Measurements from ENCODE around the gene GRIN2C. TPM values are rescaled to one million over a fixed set of nuclear protein-coding genes. Genes with fewer than 3 reads are reported as not detected.

Gene GRIN2C
- total RNA-seq, 1 donor from 2014 or later = 1.0 TPM

DNA sequence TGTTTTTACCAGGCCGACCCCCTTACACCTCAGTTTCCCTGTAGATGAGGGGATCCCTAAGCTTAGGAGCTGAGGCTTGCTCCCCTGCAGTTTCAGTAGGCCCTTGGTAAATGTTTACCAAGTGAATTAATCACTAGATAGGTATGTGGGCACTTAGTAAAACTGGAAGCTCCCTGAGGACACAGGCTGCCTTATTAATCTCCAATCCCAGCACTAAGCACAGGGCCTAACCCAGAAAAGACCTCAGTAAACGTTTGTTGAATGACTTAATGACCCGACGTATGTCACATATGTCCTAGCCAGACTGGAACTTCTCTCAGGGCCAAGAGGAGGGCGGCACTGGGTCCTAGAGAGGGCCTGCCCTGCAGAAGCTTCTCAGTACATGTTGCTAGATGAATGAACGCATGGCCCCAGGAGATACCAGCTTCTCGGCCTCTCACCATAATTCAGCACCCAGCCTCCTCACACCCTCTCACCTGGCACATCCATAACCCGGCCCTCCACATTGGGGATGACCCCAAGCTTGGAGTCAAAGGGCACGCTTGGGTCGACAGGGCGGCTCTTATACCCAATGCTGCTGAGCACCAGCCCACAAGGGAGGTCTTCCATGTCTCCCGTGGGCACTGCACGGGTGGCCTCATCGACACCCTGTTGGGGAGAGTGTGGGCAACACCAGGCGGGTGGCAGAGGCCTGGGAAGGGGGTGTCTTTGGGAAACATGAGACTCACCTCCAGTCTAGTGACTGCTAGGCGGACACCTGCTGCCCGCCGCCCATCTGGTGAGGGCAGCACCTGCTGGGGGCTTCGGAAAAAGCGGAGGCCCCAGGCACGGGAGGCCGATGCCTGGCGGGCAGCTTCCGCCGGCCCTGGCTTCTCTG is 4.0 kb upstream of the GRIN2C start:
- Histone ChIP-seq H3K9ac (ENCODE audit: low read length) (no peak overlapping the region), H3K4me1 (ENCODE audit: insufficient read depth, low read length) (peaks cover 4% of the 10 kb centered on the region), H3K79me2 (ENCODE audit: insufficient read depth, low read length) (no peaks in the 10 kb centered on the region), H2AFZ (ENCODE audit: low read depth, low read length) (no peak overlapping the region), H3K27ac (ENCODE audit: low read depth, low read length) (no peak overlapping the region), H4K20me1 (ENCODE audit: insufficient read depth, low read length) (peaks cover 58% of the 10 kb centered on the region), H3K4me3 (ENCODE audit: insufficient read depth, low read depth, low read length) (no peak overlapping the region), H3K4me2 (ENCODE audit: low read length) (no peak overlapping the region), H3K9me3 (ENCODE audit: insufficient read depth, low read depth, low read length) (no peaks in the 10 kb centered on the region), H3K36me3 (ENCODE audit: insufficient read depth, low read length) (peaks cover 3% of the 10 kb centered on the region), H3K27me3 (ENCODE audit: insufficient read depth, low read length) (peaks cover 23% of the 10 kb centered on the region)
- H3K36me3 Mint-ChIP-seq (ENCODE audit: low read depth, unreplicated experiment) = peaks cover 14% of the 10 kb centered on the region
- H3K4me1 Mint-ChIP-seq (ENCODE audit: low read depth, unreplicated experiment) = peaks cover 4% of the 10 kb centered on the region
- no peak overlapping the region for H3K4me3 Mint-ChIP-seq (ENCODE audit: unreplicated experiment)
- H3K27me3 Mint-ChIP-seq (ENCODE audit: low read depth, unreplicated experiment) = peaks cover 13% of the 10 kb centered on the region
- TF ChIP-seq, protein P1, sequence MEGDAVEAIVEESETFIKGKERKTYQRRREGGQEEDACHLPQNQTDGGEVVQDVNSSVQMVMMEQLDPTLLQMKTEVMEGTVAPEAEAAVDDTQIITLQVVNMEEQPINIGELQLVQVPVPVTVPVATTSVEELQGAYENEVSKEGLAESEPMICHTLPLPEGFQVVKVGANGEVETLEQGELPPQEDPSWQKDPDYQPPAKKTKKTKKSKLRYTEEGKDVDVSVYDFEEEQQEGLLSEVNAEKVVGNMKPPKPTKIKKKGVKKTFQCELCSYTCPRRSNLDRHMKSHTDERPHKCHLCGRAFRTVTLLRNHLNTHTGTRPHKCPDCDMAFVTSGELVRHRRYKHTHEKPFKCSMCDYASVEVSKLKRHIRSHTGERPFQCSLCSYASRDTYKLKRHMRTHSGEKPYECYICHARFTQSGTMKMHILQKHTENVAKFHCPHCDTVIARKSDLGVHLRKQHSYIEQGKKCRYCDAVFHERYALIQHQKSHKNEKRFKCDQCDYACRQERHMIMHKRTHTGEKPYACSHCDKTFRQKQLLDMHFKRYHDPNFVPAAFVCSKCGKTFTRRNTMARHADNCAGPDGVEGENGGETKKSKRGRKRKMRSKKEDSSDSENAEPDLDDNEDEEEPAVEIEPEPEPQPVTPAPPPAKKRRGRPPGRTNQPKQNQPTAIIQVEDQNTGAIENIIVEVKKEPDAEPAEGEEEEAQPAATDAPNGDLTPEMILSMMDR (IDR thresholded peaks at IDR 0.05; ENCODE audit: insufficient read depth, low read depth, low read length) = no peak
- TF ChIP-seq EZH2 (IDR thresholded peaks at IDR 0.05; ENCODE audit: insufficient read depth, low read length) = no peak
- H3K9me3 Mint-ChIP-seq (ENCODE audit: unreplicated experiment) = no peaks in the 10 kb centered on the region
- no peak overlapping the region for H3K27ac Mint-ChIP-seq (ENCODE audit: unreplicated experiment)
- FAIRE-seq (no peak), DNase-seq (ENCODE audit: low read depth) (no peak)

DNA sequence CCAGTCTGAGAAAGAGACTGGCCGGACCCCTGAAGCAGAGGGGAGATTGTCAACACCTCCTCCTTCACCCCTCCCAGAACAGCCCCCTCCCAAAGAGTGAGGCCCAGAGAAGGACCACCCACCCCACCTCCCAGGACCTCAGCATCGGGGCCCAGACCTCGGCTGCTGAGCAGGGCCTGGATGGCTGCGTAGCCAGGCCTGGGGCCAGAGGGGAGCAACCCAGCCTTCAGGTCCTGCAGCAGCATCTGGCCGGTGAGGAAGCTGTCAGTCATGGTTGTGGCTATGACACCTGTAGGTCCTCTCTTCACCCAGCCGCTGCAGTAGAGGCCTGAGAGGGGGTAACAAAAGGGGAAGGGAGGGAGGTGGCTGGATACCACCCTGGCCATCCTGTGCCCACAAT is 3.2 kb upstream of the GRIN2C start:
- DNase-seq (ENCODE audit: low read depth) = no peak
- H3K4me1 ChIP-seq (ENCODE audit: insufficient read depth, low read length) = no peaks in the 10 kb centered on the region
- no peak overlapping the region for H2AFZ ChIP-seq (ENCODE audit: low read depth, low read length)
- H3K27me3 Mint-ChIP-seq (ENCODE audit: low read depth, unreplicated experiment) = peaks cover 17% of the 10 kb centered on the region
- no peaks in the 10 kb centered on the region for H3K9me3 ChIP-seq (ENCODE audit: insufficient read depth, low read depth, low read length)
- H3K4me3 ChIP-seq (ENCODE audit: insufficient read depth, low read depth, low read length) = no peak overlapping the region
- peaks cover 27% of the 10 kb centered on the region for H3K27me3 ChIP-seq (ENCODE audit: insufficient read depth, low read length)
- H4K20me1 ChIP-seq (ENCODE audit: insufficient read depth, low read length) = peaks cover 52% of the 10 kb centered on the region
- peaks cover 12% of the 10 kb centered on the region for H3K36me3 Mint-ChIP-seq (ENCODE audit: low read depth, unreplicated experiment)
- H3K9ac ChIP-seq (ENCODE audit: low read length) = no peak overlapping the region
- TF ChIP-seq EZH2 (IDR thresholded peaks at IDR 0.05; ENCODE audit: insufficient read depth, low read length) = no peak
- TF ChIP-seq, protein P1 (IDR thresholded peaks at IDR 0.05; ENCODE audit: insufficient read depth, low read depth, low read length) = no peak
- no peak overlapping the region for H3K27ac Mint-ChIP-seq (ENCODE audit: unreplicated experiment)
- H3K27ac ChIP-seq (ENCODE audit: low read depth, low read length) = no peak overlapping the region
- no peak for FAIRE-seq
- H3K4me1 Mint-ChIP-seq (ENCODE audit: low read depth, unreplicated experiment) = peaks cover 1% of the 10 kb centered on the region
- peaks cover 3% of the 10 kb centered on the region for H3K36me3 ChIP-seq (ENCODE audit: insufficient read depth, low read length)
- H3K9me3 Mint-ChIP-seq (ENCODE audit: unreplicated experiment) = no peaks in the 10 kb centered on the region
- H3K4me3 Mint-ChIP-seq (ENCODE audit: unreplicated experiment) = no peak overlapping the region
- H3K4me2 ChIP-seq (ENCODE audit: low read length) = no peak overlapping the region
- H3K79me2 ChIP-seq (ENCODE audit: insufficient read depth, low read length) = no peaks in the 10 kb centered on the region
